Neutrophil (primary cell): Measurements from ENCODE around the gene SPNS3.

Experiments
- H3K27ac ChIP-seq: fragments of 200-600 bp; sonication (generic); 2 replicates; pipeline ENCODE4 v1.5.1; 2016; ENCODE audit warnings: mild to moderate bottlenecking, moderate library complexity
- H3K27me3 ChIP-seq: fragments of 200-600 bp; sonication (generic); 2 replicates; pipeline ENCODE4 v1.6.0; 2016; ENCODE audit warnings: mild to moderate bottlenecking
- H3K36me3 ChIP-seq: fragments of 200-600 bp; sonication (generic); 2 replicates; pipeline ENCODE4 v1.5.1; 2017
- H3K4me1 ChIP-seq, 2 experiments: fragments of 200-600 bp in 1 of 2; sonication (generic) in 1 of 2; 1 replicate in 1 of 2; 2 replicates in 1 of 2; pipeline versions ENCODE4 v1.5.1 to v1.6.1; 2013 to 2016; ENCODE audit warnings: low read depth in 1 of 2, low read length in 1 of 2, mild to moderate bottlenecking in 1 of 2, moderate library complexity in 1 of 2; ENCODE audit not compliant: control insufficient read depth in 1 of 2, insufficient read depth in 1 of 2
- H3K4me3 ChIP-seq, 2 experiments: fragments of 200-600 bp in 1 of 2; sonication (generic) in 1 of 2; 1 replicate in 1 of 2; 2 replicates in 1 of 2; pipeline ENCODE4 v1.5.1; 2013 to 2016; ENCODE audit warnings: low read depth in 1 of 2, low read length in 1 of 2, mild to moderate bottlenecking in 1 of 2, moderate library complexity in 1 of 2
- H3K9me3 ChIP-seq: fragments of 200-600 bp; sonication (generic); 2 replicates; pipeline ENCODE4 v1.5.1; 2016
- CTCF ChIP-seq: fragments of 200-600 bp; sonication (generic); IDR thresholded peaks from 2 replicates; pipeline ENCODE4 v1.5.1; 2016; ENCODE audit warnings: antibody characterized with exemption

Gene SPNS3

GRCh38 chr17:4513113-4514032 lies 79.6 kb downstream of the SPNS3 start:
- no peak for TF ChIP-seq CTCF
- H3K4me3 ChIP-seq: no peak overlapping the region
- no peak overlapping the region for H3K27ac ChIP-seq
- H3K36me3 ChIP-seq: no peaks in the 10 kb centered on the region
- H3K4me1 ChIP-seq: peaks cover 5 to 17% of the 10 kb centered on the region in 2 experiments
- H3K9me3 ChIP-seq: no peaks in the 10 kb centered on the region
- no peaks in the 10 kb centered on the region for H3K27me3 ChIP-seq

- TF ChIP-seq CTCF: no peak
- H3K9me3 ChIP-seq: no peaks in the 10 kb centered on the region
- no peaks in the 10 kb centered on the region for H3K27me3 ChIP-seq
- H3K36me3 ChIP-seq: no peaks in the 10 kb centered on the region
- no peak overlapping the region for H3K4me3 ChIP-seq
- H3K27ac ChIP-seq: no peak overlapping the region
- peaks cover 5 to 14% of the 10 kb centered on the region in 2 experiments for H3K4me1 ChIP-seq
Measured at GRCh38 chr17:4514206-4514605, 80.5 kb downstream of the SPNS3 start.

- H3K4me3 ChIP-seq: no peak overlapping the region
Measured at GRCh38 chr17:4514779-4515178, 81.0 kb downstream of the SPNS3 start.

GRCh38 chr17:4515501-4515900 lies 81.8 kb downstream of the SPNS3 start:
- peaks cover 0 to 1% of the 10 kb centered on the region in 2 experiments for H3K4me1 ChIP-seq

More at GRCh38 chr17:4514779-4515178, 81.0 kb downstream of the SPNS3 start:
- H3K27ac ChIP-seq: no peak overlapping the region
- TF ChIP-seq CTCF: no peak
- H3K9me3 ChIP-seq: no peaks in the 10 kb centered on the region
- no peaks in the 10 kb centered on the region for H3K27me3 ChIP-seq
- peaks cover 0 to 8% of the 10 kb centered on the region in 2 experiments for H3K4me1 ChIP-seq
- H3K36me3 ChIP-seq: no peaks in the 10 kb centered on the region

GRCh38 chr17:4516735-4517134 lies 83.0 kb downstream of the SPNS3 start:
- no peak overlapping the region for H3K27ac ChIP-seq
- H3K4me1 ChIP-seq: no peaks in the 10 kb centered on the region
- TF ChIP-seq CTCF: no peak
- no peaks in the 10 kb centered on the region for H3K27me3 ChIP-seq
- no peak overlapping the region for H3K4me3 ChIP-seq
- no peaks in the 10 kb centered on the region for H3K9me3 ChIP-seq
- H3K36me3 ChIP-seq: no peaks in the 10 kb centered on the region

More at GRCh38 chr17:4515501-4515900, 81.8 kb downstream of the SPNS3 start:
- H3K4me3 ChIP-seq: no peak overlapping the region
- no peak overlapping the region for H3K27ac ChIP-seq
- no peaks in the 10 kb centered on the region for H3K36me3 ChIP-seq
- TF ChIP-seq CTCF: no peak
- H3K9me3 ChIP-seq: no peaks in the 10 kb centered on the region
- no peaks in the 10 kb centered on the region for H3K27me3 ChIP-seq
